ENCODE data around the gene SDHAF2. TPM values are rescaled to one million over a fixed set of nuclear protein-coding genes. Genes with fewer than 3 reads are reported as not detected.
A peak's percentile ranks its signal among the peaks of the same experiment; 100 is the strongest.
"Not testable (repeated sequence)": the region's sequence is repeated elsewhere in the genome, so short reads cannot be mapped to it uniquely, and the experiment has no call there.

SDHAF2 gene
- total RNA-seq, 1 donor from 2014 or later, result 32.6 TPM

GRCh38 chr11:61472282-61472681, 42.4 kb downstream of the SDHAF2 start:
- DNase-seq, result peak; percentile 84
- ATAC-seq, result peak; percentile 86
- intact Hi-C loops (cut with micrococcal nuclease), result loop anchor here (10.0 kb wide), 1 partner anchor 153 kb away; no protein-coding TSS in a partner anchor

GRCh38 chr11:61472868-61473267, 42.9 kb downstream of the SDHAF2 start:
- intact Hi-C loops (cut with micrococcal nuclease), result loop anchor here (10.0 kb wide), 1 partner anchor 152 kb away; no protein-coding TSS in a partner anchor
- ATAC-seq (peak; percentile 75), DNase-seq (no peak)

- intact Hi-C loops (cut with micrococcal nuclease), result loop anchor here (10.0 kb wide), 1 partner anchor 151 kb away; no protein-coding TSS in a partner anchor
- no peak for DNase-seq
- no peak for ATAC-seq
Measured at GRCh38 chr11:61473370-61474012, 43.6 kb downstream of the SDHAF2 start.

- ATAC-seq, result no peak
- intact Hi-C loops (cut with micrococcal nuclease), result loop anchor here (10.0 kb wide), 1 partner anchor 151 kb away; no protein-coding TSS in a partner anchor
- no peak for DNase-seq
Measured at GRCh38 chr11:61474013-61474643, 44.2 kb downstream of the SDHAF2 start.

DNA sequence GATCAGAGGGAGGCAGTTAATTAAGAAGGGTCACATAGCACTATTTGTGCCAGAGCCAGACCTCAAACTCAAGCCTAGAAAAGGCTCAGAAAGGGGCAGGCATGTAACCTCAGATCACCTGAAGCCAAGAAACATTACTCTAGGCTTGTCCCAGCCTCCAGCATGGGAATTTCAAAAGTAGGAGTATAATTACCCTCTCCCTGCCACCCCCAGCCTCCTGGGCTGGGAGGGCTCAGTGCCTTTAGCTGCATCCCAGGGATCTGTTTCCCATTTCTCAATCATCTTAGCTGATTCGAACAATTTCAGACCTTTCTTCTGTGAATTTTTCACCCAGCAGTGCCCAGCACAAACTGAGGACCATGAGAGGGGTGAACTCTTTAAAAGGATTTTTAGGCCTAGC, 45.5 kb downstream of the SDHAF2 start:
- intact Hi-C loops (cut with micrococcal nuclease), result loop anchor here (10.0 kb wide), 1 partner anchor 149 kb away; no protein-coding TSS in a partner anchor
- ATAC-seq (no peak), DNase-seq (no peak)

- intact Hi-C loops (cut with micrococcal nuclease), result loop anchor here (10.0 kb wide), 1 partner anchor 148 kb away; no protein-coding TSS in a partner anchor
- DNase-seq, result no peak
- no peak for ATAC-seq
Measured at GRCh38 chr11:61476371-61476770, 46.4 kb downstream of the SDHAF2 start.

DNA sequence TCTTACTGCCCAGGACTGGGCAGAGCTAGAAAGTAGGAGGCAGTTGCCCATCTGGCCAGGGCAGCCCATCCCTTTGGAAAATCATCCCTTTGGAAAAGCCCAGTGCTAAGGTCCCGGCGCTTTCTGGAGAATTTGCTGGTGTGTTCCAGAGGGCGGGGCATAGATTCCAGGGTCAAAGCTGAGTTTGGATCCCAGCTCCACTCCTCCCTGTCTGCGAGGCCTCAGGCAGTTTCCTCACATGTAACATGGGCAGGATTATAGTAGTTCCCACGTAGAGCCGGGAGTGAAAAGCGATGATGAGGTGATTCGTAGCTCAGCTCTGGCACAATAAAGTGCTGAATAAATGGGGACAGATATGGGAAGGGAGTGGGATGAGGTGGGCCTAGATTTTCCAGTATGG, 47.2 kb downstream of the SDHAF2 start:
- peak; percentile 4 for ATAC-seq
- intact Hi-C loops (cut with micrococcal nuclease), result loop anchor here (10.0 kb wide), 1 partner anchor 148 kb away; no protein-coding TSS in a partner anchor
- DNase-seq, result no peak

GRCh38 chr11:61477727-61478148, 47.8 kb downstream of the SDHAF2 start:
- intact Hi-C loops (cut with micrococcal nuclease), result loop anchor here (10.0 kb wide), 1 partner anchor 147 kb away; no protein-coding TSS in a partner anchor
- peak; percentile 74 for DNase-seq
- peak; percentile 30 for ATAC-seq

- intact Hi-C loops (cut with micrococcal nuclease), result loop anchor here (10.0 kb wide), 1 partner anchor 145 kb away; no protein-coding TSS in a partner anchor
- not testable (repeated sequence) for DNase-seq, ATAC-seq
Measured at GRCh38 chr11:61479360-61480058, 49.6 kb downstream of the SDHAF2 start.

DNA sequence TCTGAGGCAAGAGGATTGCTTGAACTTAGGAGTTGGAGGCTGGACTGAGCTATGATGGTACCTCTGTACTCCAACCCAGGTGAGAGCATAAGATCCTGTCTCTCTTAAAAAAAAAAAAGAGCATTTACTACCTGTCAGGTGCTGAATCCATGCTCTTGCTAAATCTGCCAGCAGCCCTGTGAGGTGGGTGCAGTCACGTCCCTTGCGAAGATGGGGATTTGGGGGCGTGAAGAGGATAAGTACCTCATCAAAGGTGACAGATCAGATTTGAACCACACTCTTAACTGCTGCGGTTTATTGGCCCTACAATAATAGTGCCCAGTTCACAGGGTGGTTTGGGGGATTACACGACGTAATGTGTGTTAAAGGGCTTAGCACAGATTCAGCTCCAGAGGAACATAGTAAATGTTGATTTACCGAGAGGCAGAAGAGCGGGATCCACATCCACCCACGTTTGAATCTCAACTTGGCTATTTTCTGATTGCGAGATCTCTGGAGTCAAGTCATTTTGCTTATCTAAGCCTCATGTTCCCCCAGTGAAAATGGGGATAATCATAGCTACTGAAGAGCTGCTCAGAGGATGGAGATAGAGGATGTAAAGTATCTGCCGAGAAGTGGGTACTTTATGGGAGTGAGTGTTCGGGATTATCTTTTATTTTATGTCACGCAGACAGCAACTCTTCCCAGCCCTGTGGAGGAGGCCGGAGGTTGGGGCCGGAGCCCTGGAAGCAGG, 50.5 kb downstream of the SDHAF2 start:
- intact Hi-C loops (cut with micrococcal nuclease), result no loop called here
- ATAC-seq (no peak), DNase-seq (no peak)

- intact Hi-C loops (cut with micrococcal nuclease), result no loop called here
- DNase-seq (peak; percentile 43), ATAC-seq (peak; percentile 10)
Measured at GRCh38 chr11:61480994-61481335, 51.0 kb downstream of the SDHAF2 start.

GRCh38 chr11:61481806-61482205, 51.9 kb downstream of the SDHAF2 start:
- DNase-seq (no peak), ATAC-seq (no peak)
- intact Hi-C loops (cut with micrococcal nuclease), result no loop called here

DNA sequence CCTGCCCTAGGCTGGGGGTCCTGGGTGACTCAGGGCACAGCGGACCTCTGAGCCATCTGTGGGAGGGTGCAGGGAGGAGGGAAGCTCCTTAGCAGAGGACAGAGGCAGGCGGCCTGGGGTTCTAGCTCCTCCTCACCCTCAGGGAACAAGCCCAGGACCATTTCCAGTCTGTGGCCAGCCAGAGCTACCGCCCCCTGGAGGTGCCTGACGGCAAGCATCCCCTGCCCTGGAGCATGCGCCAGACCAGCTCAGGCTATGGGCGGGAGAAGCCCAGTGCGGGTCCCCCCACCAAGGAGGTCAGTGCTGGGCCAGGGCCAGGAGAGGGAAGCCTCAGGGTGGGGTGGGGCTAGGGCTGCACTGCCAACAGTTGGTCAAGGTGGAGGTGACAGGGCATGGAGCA, 52.6 kb downstream of the SDHAF2 start:
- ATAC-seq, result peak; percentile 15

GRCh38 chr11:61484541-61484940, 54.6 kb downstream of the SDHAF2 start:
- DNase-seq (no peak), ATAC-seq (no peak)
- intact Hi-C loops (cut with micrococcal nuclease), result no loop called here

More for the DNA sequence above, 52.6 kb downstream of the SDHAF2 start:
- no peak for DNase-seq
- intact Hi-C loops (cut with micrococcal nuclease), result no loop called here

GRCh38 chr11:61485080-61485479, 55.2 kb downstream of the SDHAF2 start:
- ATAC-seq (no peak), DNase-seq (no peak)
- intact Hi-C loops (cut with micrococcal nuclease), result no loop called here

DNA sequence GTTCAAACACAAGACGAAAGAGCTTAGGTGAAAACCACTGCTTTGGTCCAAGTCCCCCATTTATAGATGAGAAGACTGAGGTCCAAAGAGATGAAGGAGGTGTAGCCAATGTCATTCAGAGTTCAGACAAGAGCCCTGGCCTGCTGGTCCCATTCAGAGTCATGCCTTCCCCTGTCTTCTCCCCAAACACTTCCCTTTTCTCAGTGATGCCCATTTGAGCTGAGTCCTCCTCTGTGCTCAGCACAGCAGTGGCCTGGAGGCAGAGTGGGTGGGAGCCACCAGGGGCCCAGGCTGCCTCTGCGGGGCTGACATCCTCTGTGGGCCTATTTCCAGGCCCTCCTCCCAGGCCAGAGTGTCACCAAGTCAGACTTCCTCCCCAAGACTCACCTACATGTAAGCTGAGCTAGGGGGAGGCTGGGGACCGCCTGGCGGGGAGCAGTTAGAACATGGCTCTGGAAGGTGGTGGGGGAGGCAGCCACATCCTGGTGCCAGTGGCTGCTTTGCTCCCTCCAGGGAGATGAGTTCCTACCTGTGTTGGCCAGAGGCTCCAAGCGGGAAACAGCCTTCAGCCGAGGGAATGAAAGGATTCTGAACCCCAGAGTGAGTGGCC, 56.2 kb downstream of the SDHAF2 start:
- no peak for DNase-seq
- no peak for ATAC-seq
- intact Hi-C loops (cut with micrococcal nuclease), result no loop called here

GRCh38 chr11:61486779-61487178, 56.9 kb downstream of the SDHAF2 start:
- intact Hi-C loops (cut with micrococcal nuclease), result no loop called here
- DNase-seq, result no peak
- no peak for ATAC-seq

GRCh38 chr11:61487342-61488025, 57.6 kb downstream of the SDHAF2 start:
- no peak for ATAC-seq
- intact Hi-C loops (cut with micrococcal nuclease), result no loop called here

More at GRCh38 chr11:61487342-61488025, 57.6 kb downstream of the SDHAF2 start:
- no peak for DNase-seq

Measured in left ventricle myocardium superior (tissue), 1 donor.